Stimulated activated CD4-positive, alpha-beta T cell treated with anti-CD3 and anti-CD28 coated beads, TNF-alpha, amount 100 ng/mL, for 48 hours (primary cell): ENCODE data around the gene B2M.
"Not testable (repeated sequence)": the region's sequence is repeated elsewhere in the genome, so short reads cannot be mapped to it uniquely, and the experiment has no call there.

ENCODE experiments used
- DNase-seq, 3 donors: peaks; one replicate each; pipeline ENCODE4 v3.0.0-alpha.2; 2020; ENCODE audit warnings: low read depth in 3 of 3

The B2M gene

GRCh38 chr15:44726136-44726535, 14.8 kb downstream of the B2M start:
- DNase-seq: no peak

- no peak for DNase-seq
Observed at GRCh38 chr15:44726568-44727484, 15.5 kb downstream of the B2M start.

GRCh38 chr15:44727485-44728231, 16.3 kb downstream of the B2M start:
- DNase-seq: no peak

- not testable (repeated sequence) for DNase-seq
Observed at GRCh38 chr15:44728232-44728575, 16.9 kb downstream of the B2M start.

- peak; percentile 91 to 96 (median 92) for DNase-seq
Observed at GRCh38 chr15:44728576-44729407, 17.5 kb downstream of the B2M start.

- DNase-seq: no peak
Observed at GRCh38 chr15:44729408-44730127, 18.3 kb downstream of the B2M start.

- no peak for DNase-seq
Observed at GRCh38 chr15:44734839-44735481, 23.6 kb downstream of the B2M start.

GRCh38 chr15:44735482-44736180, 24.3 kb downstream of the B2M start:
- no peak for DNase-seq

GRCh38 chr15:44736181-44736765, 25.0 kb downstream of the B2M start, which contains the start of gene TRIM69:
TRIM69 (plus strand) TSS chr15:44736528; CDS start chr15:44736705, 177 bp downstream.
- no peak for DNase-seq

- no peak for DNase-seq
Observed at GRCh38 chr15:44738340-44738984, 27.1 kb downstream of the B2M start.

- not testable (repeated sequence) for DNase-seq
Observed at GRCh38 chr15:44739222-44739847, 28.0 kb downstream of the B2M start.

GRCh38 chr15:44743454-44743853, 32.1 kb downstream of the B2M start:
- not testable (repeated sequence) for DNase-seq

- no peak for DNase-seq
Observed at GRCh38 chr15:44753345-44753744, 42.0 kb downstream of the B2M start.

- no peak for DNase-seq
Observed at GRCh38 chr15:44763187-44763586, 51.9 kb downstream of the B2M start.

- no peak for DNase-seq
Observed at GRCh38 chr15:44763848-44764247, 52.5 kb downstream of the B2M start.

GRCh38 chr15:44765036-44765435, 53.7 kb downstream of the B2M start:
- no peak for DNase-seq
